Subcutaneous adipose tissue (tissue), 4 donors: ENCODE data around the gene ATP9A. TPM values are rescaled to one million over a fixed set of nuclear protein-coding genes. Genes with fewer than 3 reads are reported as not detected.

Source experiments
- total RNA-seq, 4 donors: library from RNA; depleted of rRNA; stranded (reverse); fragments of >200 nt; gene quantifications; one replicate each; pipeline ENCODE4 v1.1.0, GENCODE V29; 2016
- TF ChIP-seq, protein P1 (sequence below): fragments of 450-650 bp; IDR thresholded peaks from one replicate; pipeline ENCODE4 v1.5.1; 2016; ENCODE audit warnings: low read depth, mild to moderate bottlenecking, control low read depth, antibody characterized with exemption, moderate library complexity

The ATP9A gene
- total RNA-seq, 4 donors from 2014 or later, result 77.2 to 128 (median 88.6) TPM

DNA sequence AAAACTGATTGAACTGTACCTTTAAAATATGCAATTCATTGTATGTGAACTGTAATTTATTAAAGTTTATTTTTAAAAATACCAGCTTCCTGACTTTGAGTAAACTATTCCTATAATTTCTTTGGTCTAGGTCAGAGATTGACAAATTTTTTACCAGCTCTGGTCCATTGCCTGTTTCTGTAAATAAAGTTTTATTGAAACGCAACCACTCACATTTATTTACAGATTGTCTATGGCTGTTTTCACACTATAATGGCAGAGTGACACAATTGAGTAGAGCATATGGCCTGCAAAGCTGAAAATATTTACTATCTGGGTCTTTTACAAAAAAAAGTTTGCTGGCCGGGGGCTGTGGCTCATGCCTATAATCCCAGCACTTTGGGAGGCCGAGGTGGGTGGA is 192.7 kb downstream of the ATP9A start:
- TF ChIP-seq, protein P1, sequence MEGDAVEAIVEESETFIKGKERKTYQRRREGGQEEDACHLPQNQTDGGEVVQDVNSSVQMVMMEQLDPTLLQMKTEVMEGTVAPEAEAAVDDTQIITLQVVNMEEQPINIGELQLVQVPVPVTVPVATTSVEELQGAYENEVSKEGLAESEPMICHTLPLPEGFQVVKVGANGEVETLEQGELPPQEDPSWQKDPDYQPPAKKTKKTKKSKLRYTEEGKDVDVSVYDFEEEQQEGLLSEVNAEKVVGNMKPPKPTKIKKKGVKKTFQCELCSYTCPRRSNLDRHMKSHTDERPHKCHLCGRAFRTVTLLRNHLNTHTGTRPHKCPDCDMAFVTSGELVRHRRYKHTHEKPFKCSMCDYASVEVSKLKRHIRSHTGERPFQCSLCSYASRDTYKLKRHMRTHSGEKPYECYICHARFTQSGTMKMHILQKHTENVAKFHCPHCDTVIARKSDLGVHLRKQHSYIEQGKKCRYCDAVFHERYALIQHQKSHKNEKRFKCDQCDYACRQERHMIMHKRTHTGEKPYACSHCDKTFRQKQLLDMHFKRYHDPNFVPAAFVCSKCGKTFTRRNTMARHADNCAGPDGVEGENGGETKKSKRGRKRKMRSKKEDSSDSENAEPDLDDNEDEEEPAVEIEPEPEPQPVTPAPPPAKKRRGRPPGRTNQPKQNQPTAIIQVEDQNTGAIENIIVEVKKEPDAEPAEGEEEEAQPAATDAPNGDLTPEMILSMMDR, result no peak

DNA sequence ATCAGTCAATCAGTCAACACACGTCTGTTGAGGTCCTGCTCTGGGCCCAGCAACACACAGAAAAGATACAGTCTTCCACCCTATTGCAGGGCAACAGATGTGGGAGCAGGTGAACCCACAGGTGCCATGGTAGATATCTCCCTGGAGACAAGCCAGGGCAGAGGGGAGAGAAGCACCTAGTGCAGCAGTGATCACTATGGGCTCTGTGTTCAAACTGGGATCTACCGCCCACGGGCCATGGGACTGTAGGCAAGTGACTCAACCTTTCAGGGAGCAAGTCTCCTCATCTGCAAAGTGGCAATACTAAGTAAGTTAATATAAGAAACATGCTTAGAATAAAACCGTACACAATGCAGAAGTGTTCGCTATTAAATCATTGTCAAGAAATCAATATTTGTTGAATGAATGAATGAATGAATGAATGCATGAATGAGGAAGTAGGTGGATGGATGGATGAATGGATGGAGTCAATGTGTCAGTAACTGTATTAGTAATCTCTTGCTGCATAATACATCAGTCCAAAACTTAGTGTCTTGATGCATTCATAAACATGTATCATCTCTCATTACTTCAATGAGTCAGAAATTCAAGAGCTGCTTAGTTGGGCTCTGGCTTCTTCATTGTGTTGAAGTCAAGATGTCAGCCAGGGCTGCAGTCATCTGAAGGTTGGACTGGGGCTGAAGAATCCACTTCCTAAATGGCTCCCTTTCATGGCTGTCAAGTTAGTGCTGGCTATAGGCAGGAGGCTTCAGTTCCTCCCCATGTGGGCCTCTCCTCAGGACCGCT is 193.7 kb downstream of the ATP9A start:
- TF ChIP-seq, protein P1, result no peak

DNA sequence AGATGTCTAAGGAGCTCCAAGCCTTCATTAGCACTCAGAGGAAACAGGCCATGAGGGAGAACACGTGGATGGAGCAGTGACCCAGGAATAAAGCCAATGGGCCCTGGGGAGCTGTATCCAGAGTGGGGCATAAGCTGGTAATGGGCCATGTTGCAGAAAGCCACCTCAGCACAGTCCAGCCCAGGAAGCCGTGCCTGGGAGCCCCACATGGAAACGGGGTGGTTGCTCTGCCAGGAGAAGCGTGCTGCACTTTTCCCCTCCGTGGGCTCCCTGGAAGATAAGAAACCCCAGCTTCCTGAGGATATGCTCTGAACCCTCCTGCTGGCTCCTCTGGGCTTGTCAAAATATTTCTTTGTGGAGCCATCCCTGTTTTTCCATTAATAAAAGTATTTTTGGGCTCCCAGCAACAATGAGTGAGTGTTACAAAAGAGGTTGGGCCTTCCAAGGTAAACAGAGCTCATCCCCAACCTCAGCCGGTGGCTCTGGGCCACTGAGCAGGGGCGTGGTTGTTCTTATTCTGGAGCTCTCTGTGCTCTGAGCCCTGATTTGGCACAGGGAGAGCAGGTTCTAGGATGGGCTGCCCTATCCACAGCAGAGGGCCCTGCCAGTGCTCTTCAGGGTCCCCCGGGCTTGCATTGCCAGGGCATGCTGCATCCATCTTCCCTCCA is 194.5 kb downstream of the ATP9A start:
- TF ChIP-seq, protein P1, result no peak

DNA sequence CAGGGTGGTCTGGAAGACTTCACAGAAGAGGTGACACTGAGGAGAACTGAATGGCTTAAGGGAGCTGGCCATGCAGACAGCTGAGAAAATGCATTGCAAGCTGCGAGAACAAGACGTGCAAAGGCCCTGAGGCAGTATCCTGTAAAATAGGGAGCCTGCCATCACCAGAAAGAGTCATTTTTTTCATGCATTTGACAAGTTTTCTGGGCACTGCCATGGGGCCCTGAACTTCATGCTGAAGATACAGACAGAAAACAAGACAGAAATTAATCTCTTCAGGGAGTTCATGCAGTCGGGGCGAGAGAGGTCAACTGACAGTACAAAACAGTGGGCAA is 196.8 kb downstream of the ATP9A start:
- TF ChIP-seq, protein P1, result no peak

DNA sequence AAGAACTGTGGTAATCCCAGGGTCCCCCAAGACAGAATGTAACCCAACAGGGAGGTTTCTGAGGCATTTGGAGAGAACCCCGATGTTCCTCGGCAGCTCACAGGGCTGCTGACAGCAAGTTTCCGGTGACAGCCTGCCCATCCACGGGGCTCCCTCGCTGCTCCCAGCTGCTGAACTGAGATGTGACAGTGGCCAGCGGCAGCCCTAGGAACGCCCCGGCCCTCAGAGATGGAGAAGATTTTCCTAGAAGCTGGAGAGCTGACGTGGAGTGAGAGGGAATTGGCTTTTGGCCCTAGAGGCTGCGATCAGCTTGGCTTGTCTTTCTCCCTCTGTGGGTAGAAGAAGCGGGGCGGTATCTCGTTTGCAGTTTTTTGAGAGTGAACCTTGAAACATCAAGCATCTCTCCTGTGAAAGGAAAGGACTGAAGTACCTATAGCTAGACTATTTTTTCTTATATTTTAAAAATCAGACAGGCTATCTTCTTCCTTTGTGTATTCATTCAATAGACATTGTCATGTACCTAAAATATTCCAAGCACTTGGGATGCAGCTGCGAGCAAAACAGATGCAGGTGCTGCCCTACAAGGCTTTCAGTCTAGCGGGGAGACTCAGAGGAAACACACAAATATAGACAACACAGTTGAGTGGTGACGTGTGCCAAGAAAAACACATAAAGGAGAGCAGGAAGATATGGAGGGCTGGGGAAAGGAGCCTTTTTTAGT is 197.3 kb downstream of the ATP9A start:
- TF ChIP-seq, protein P1, result no peak

DNA sequence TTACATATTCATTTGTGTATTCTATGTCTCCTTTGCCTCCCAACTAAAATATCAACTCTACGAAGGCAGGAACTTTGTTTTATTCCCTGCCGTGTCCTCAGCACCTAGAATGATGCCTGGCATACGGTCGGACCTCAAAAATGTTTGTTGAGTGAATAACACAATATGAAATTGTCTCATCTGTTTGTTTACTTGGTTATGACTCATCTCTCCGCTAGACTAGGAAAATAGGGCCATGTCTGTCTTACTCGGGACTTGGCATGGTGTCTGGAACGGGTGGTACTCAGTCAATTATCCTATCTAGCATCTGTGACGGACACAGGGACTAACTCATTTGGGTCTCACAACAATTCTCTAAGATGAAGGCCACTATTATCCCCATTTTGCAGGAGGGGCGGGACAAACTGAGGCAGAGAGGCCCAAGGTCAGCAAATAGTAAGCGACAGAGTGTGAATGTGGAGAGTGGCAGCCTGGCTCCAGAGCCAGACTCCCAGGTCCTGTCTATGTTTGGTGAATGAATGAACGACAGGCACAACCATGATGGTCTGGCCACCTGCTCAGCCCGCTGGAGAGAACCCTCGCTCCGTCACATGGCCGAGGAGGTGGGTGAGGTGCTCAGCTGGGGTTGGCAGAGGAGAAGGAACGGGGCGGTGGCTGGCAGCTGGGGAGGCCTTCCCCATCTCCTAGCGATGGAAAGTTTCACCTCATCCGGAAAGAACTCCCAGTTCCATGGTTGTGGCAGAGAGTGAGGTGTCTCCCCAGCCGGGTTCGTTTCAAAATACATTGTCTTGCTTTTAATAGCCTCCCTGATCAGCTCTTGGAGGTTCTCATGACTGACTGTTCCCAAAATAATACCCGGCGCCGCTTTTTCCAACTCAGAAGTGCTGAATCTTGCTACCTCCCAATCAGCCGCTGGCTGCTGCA is 198.1 kb downstream of the ATP9A start:
- TF ChIP-seq, protein P1, result no peak
